ENCODE results near the gene CSNK1A1.

DNA sequence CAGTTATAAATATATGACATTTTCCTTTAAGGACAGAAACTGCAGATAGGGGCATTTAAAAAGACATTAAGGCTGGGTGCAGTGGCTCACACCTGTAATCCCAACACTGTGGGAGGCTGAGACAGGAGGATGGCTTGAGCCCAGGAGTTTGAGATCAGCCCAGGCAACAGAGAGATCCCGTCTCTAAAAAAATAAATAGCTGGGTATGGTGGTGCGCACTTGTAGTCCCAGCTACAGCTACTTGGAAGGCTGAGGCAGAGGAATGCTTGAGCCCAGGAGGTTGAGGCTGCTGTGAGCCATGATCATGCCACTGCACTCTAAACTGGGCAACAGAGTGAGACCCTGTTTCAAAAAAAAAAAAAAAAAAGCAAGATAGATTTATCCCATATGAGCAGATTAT, 63.6 kb downstream of the CSNK1A1 start:
- no peak for TF ChIP-seq POLR2A (IDR thresholded peaks at IDR 0.05; ENCODE audit: low read depth, low read length)
- no peak for TF ChIP-seq POLR2AphosphoS5 (IDR thresholded peaks at IDR 0.05; ENCODE audit: low read depth, low read length)
- TF ChIP-seq TAF1 (IDR thresholded peaks at IDR 0.05; ENCODE audit: borderline replicate concordance, low read depth, low read length) = no peak

All from GM12892 (cell line).